Common myeloid progenitor, CD34-positive (primary cell): ENCODE data around the gene ME2. TPM values are rescaled to one million over a fixed set of nuclear protein-coding genes. Genes with fewer than 3 reads are reported as not detected.
"Not testable (repeated sequence)": the region's sequence is repeated elsewhere in the genome, so short reads cannot be mapped to it uniquely, and the experiment has no call there.

Experiments
- CTCF ChIA-PET: fragments of 350-600 bp; sonication (Branson Sonifier 250); formaldehyde crosslinking; loops from one replicate; lab custom pipeline; 2021; ENCODE audit warnings: antibody characterized with exemption; lab: Charles Lee
- POLR2A ChIA-PET: fragments of 350-600 bp; sonication (Branson Sonifier 250); formaldehyde crosslinking; loops from one replicate; lab custom pipeline; 2021; ENCODE audit warnings: antibody characterized with exemption; lab: Charles Lee
- DNase-seq, 3 donors: peaks; one replicate each; pipeline versions ENCODE4 v3.0.0 to v3.0.0-alpha.2; 2013
- H3K27ac ChIP-seq, 2 experiments: 1 replicate in 1 of 2; 2 replicates in 1 of 2; pipeline ENCODE4 v1.7.0; 2013; ENCODE audit warnings: inconsistent platforms in 2 of 2, low read length in 2 of 2, mild to moderate bottlenecking in 2 of 2, low read depth in 1 of 2, moderate library complexity in 1 of 2; ENCODE audit not compliant: severe bottlenecking in 2 of 2, insufficient read depth in 1 of 2, poor library complexity in 1 of 2
- H3K27me3 ChIP-seq, 5 experiments: replicated peaks in 2 of 5; 1 replicate in 3 of 5; 2 replicates in 2 of 5; pipeline versions ENCODE4 v1.6.1 to v1.7.0; 2013; ENCODE audit warnings: low read length in 4 of 5, mild to moderate bottlenecking in 2 of 5, moderate library complexity in 2 of 5, inconsistent platforms in 1 of 5; ENCODE audit not compliant: insufficient read depth in 5 of 5, control insufficient read depth in 4 of 5
- H3K36me3 ChIP-seq, 4 experiments: 1 replicate in 2 of 4; 2 replicates in 2 of 4; pipeline versions ENCODE4 v1.6.1 to v1.7.0; 2013; ENCODE audit warnings: low read length in 3 of 4, control low read depth in 1 of 4, mild to moderate bottlenecking in 1 of 4; ENCODE audit not compliant: control insufficient read depth in 4 of 4, insufficient read depth in 4 of 4
- H3K4me1 ChIP-seq, 4 experiments: 1 replicate in 3 of 4; 2 replicates in 1 of 4; pipeline versions ENCODE4 v1.6.1 to v1.7.1; 2013; ENCODE audit warnings: low read length in 3 of 4, mild to moderate bottlenecking in 3 of 4, control low read depth in 1 of 4, inconsistent platforms in 1 of 4, moderate library complexity in 1 of 4; ENCODE audit not compliant: control insufficient read depth in 4 of 4, insufficient read depth in 4 of 4; ENCODE audit errors: control extremely low read depth in 1 of 4
- H3K4me3 ChIP-seq, 7 experiments: 1 replicate in 4 of 7; 2 replicates in 3 of 7; pipeline versions ENCODE4 v1.5.1 to v1.7.0; 2013; ENCODE audit warnings: mild to moderate bottlenecking in 7 of 7, low read length in 6 of 7, moderate library complexity in 6 of 7, inconsistent platforms in 2 of 7, low read depth in 2 of 7, control low read depth in 1 of 7; ENCODE audit not compliant: insufficient read depth in 4 of 7, control insufficient read depth in 1 of 7; ENCODE audit errors: extremely low read depth in 1 of 7
- H3K9me3 ChIP-seq, 5 experiments: 1 replicate in 4 of 5; 2 replicates in 1 of 5; pipeline versions ENCODE4 v1.6.1 to v1.7.1; 2013; ENCODE audit warnings: low read length in 4 of 5, mild to moderate bottlenecking in 2 of 5, inconsistent platforms in 1 of 5, low read depth in 1 of 5, moderate library complexity in 1 of 5; ENCODE audit not compliant: control insufficient read depth in 4 of 5, insufficient read depth in 2 of 5; ENCODE audit errors: control extremely low read depth in 1 of 5
- WGBS: methylation state at CpG from one replicate; pipeline ENCODE4 v1.1.5; 2013; ENCODE audit not compliant: insufficient coverage; 5-methylcytosine and 5-hydroxymethylcytosine counted together
- polyA plus RNA-seq: library from polyadenylated mRNA; unstranded; fragments of 120-200 nt; gene quantifications from one replicate; pipeline ENCODE4 v1.2.1, GENCODE V29; 2013

ME2 gene
- polyA plus RNA-seq, result 59.0 TPM

- DNase-seq, result peak; percentile 86 to 95 (median 93)
- Histone ChIP-seq H3K27ac (peak within 1 kb of the TSS; percentile 70 to 78), H3K36me3 (no peaks in the 10 kb centered on the region), H3K4me3 (peak within 1 kb of the TSS; percentile 68 to 94 (median 92)), H3K4me1 (peaks cover 12 to 30% (median 22%) of the 10 kb centered on the region in 4 experiments), H3K9me3 (no peaks in the 10 kb centered on the region), H3K27me3 (no peaks in the 10 kb centered on the region)
- WGBS, result under 1% methylated on average over 61 of the region's 78 CpGs
- ChIA-PET CTCF (interaction anchor here (0.7 to 1.0 kb wide), 2 partner anchors 76 to 173 kb away, joined by 3 read pairs; no protein-coding TSS in a partner anchor), POLR2A (interaction anchor here (0.8 to 1.2 kb wide), 3 partner anchors 89 to 152 kb away, joined by 3 to 4 read pairs (median 3); partner anchors contain the start of genes ELAC1 and SMAD4)
Observed at GRCh38 chr18:50878345-50879301, at the start of gene ME2. Gene ME2, plus strand, starts transcription at chr18:50879118. Its CDS starts 16,703 bp downstream, at chr18:50895821.

- H3K36me3 ChIP-seq, result no peaks in the 10 kb centered on the region
- H3K9me3 ChIP-seq, result no peaks in the 10 kb centered on the region
- no peak overlapping the region for H3K27ac ChIP-seq
- POLR2A ChIA-PET, result no interaction called here
- WGBS, result 100% methylated on average over 2 of the region's 5 CpGs
- no peak overlapping the region for H3K4me3 ChIP-seq
- H3K4me1 ChIP-seq, result no peaks in the 10 kb centered on the region
- H3K27me3 ChIP-seq, result no peaks in the 10 kb centered on the region
- no peak for DNase-seq
- CTCF ChIA-PET, result interaction anchor here (1.2 kb wide), 1 partner anchor 18 kb away, joined by 3 read pairs; no protein-coding TSS in a partner anchor
Observed at GRCh38 chr18:50829644-50830043, 49.3 kb upstream of the ME2 start.

GRCh38 chr18:50830544-50830943 is 48.4 kb upstream of the ME2 start:
- DNase-seq, result no peak
- Histone ChIP-seq H3K36me3 (no peaks in the 10 kb centered on the region), H3K4me1 (no peaks in the 10 kb centered on the region), H3K4me3 (no peak overlapping the region), H3K27me3 (no peaks in the 10 kb centered on the region), H3K9me3 (no peaks in the 10 kb centered on the region), H3K27ac (no peak overlapping the region)
- POLR2A ChIA-PET, result no interaction called here
- 94% methylated on average over 5 of the region's 5 CpGs for WGBS
- CTCF ChIA-PET, result interaction anchor here (1.2 to 1.3 kb wide), 2 partner anchors 17 to 39 kb away, joined by 3 to 5 read pairs; no protein-coding TSS in a partner anchor

GRCh38 chr18:50832754-50833153 is 46.2 kb upstream of the ME2 start:
- Histone ChIP-seq H3K27ac (no peak overlapping the region), H3K27me3 (no peaks in the 10 kb centered on the region), H3K4me3 (no peak overlapping the region), H3K4me1 (peaks cover 7 to 12% (median 10%) of the 10 kb centered on the region in 4 experiments), H3K36me3 (no peaks in the 10 kb centered on the region), H3K9me3 (no peaks in the 10 kb centered on the region)
- ChIA-PET CTCF (interaction anchor here (0.7 to 4.2 kb wide), 3 partner anchors 9 to 13 kb away, joined by 3 to 27 read pairs (median 4); partner anchors contain the start of gene MRO), POLR2A (no interaction called here)
- no peak for DNase-seq
- WGBS, result 93% methylated on average over 2 of the region's 2 CpGs

GRCh38 chr18:50833496-50833895 is 45.4 kb upstream of the ME2 start:
- H3K9me3 ChIP-seq, DNase-seq, POLR2A ChIA-PET, H3K4me3 ChIP-seq, H3K36me3 ChIP-seq, H3K27me3 ChIP-seq, H3K27ac ChIP-seq: not testable (repeated sequence)
- WGBS, result 94% methylated on average over 6 of the region's 7 CpGs
- CTCF ChIA-PET, result interaction anchor here (0.7 to 4.2 kb wide), 3 partner anchors 8 to 696 kb away, joined by 3 to 27 read pairs (median 3); partner anchors contain the start of gene MRO
- peaks cover 7 to 12% (median 10%) of the 10 kb centered on the region in 4 experiments for H3K4me1 ChIP-seq

GRCh38 chr18:50836521-50836957 is 42.4 kb upstream of the ME2 start:
- Histone ChIP-seq H3K27ac (no peak overlapping the region), H3K27me3 (no peaks in the 10 kb centered on the region), H3K9me3 (no peaks in the 10 kb centered on the region), H3K4me1 (peaks cover 7 to 12% (median 10%) of the 10 kb centered on the region in 4 experiments), H3K4me3 (no peak overlapping the region), H3K36me3 (no peaks in the 10 kb centered on the region)
- peak; percentile 56 to 89 (median 78) for DNase-seq
- ChIA-PET POLR2A (interaction anchor here (1.3 kb wide), 1 partner anchor 11 kb away, joined by 4 read pairs; no protein-coding TSS in a partner anchor), CTCF (interaction anchor here (0.6 to 1.0 kb wide), 3 partner anchors 36 to 539 kb away, joined by 3 to 4 read pairs (median 3); no protein-coding TSS in a partner anchor)
- WGBS, result 0% methylated on average over 1 of the region's 2 CpGs
